ENCODE measurements around the gene DNER.

GRCh38 chr2:229429589-229429988, 284.8 kb downstream of the DNER start:
- TF ChIP-seq ESRRA (IDR thresholded peaks at IDR 0.05; ENCODE audit: borderline replicate concordance, low read length) (no peak), CTCF (IDR thresholded peaks at IDR 0.05) (no peak), BHLHE40 (IDR thresholded peaks at IDR 0.05; ENCODE audit: low read depth, low read length) (no peak), CHD2 (IDR thresholded peaks at IDR 0.05; ENCODE audit: low read length, partially characterized antibody) (no peak), SMC3 (IDR thresholded peaks at IDR 0.05) (no peak), CBX2 (IDR thresholded peaks at IDR 0.05; ENCODE audit: borderline replicate concordance, low read depth) (no peak), RARB (CRISPR knock-in tag; IDR thresholded peaks at IDR 0.05) (no peak), CEBPB (IDR thresholded peaks at IDR 0.05) (no peak)
- TF ChIP-seq, protein P1, sequence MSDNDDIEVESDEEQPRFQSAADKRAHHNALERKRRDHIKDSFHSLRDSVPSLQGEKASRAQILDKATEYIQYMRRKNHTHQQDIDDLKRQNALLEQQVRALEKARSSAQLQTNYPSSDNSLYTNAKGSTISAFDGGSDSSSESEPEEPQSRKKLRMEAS (IDR thresholded peaks at IDR 0.05), result no peak
